GM12878 (cell line): Measurements from ENCODE around the gene DENND6A. TPM values are rescaled to one million over a fixed set of nuclear protein-coding genes. Genes with fewer than 3 reads are reported as not detected.

ENCODE experiments used
- ATAC-seq: fragments of 200-7000 bp; cut with Tn5 transposase; 3 replicates; pipeline ENCODE4 v1.9.1; 2020; ENCODE audit warnings: mild to moderate bottlenecking, moderate library complexity
- BruUV-seq: library from RNA; stranded (reverse); fragments of 400-500 nt; replicated peaks from 2 replicates; lab custom pipeline; 2021; lab: Mats Ljungman, UMichigan
- CTCF ChIA-PET: fragments of 300-600 bp; sonication (Branson Sonifier 250); formaldehyde crosslinking; extraction: SDS; loops from one replicate; lab custom pipeline; 2021; ENCODE audit warnings: inconsistent platforms; lab: Yijun Ruan, JAX
- POLR2A ChIA-PET: fragments of 350-600 bp; formaldehyde crosslinking; extraction: SDS; loops from one replicate; lab custom pipeline; 2021; ENCODE audit warnings: inconsistent platforms; lab: Charles Lee
- RAD21 ChIA-PET: fragments of 300-600 bp; sonication (Branson Sonifier 250); formaldehyde crosslinking; loops from one replicate; lab custom pipeline; 2023; ENCODE audit warnings: antibody characterized with exemption; ENCODE audit not compliant: unreplicated experiment; lab: Charles Lee
- SMC1A ChIA-PET: fragments of 300-600 bp; sonication (Branson Sonifier 250); formaldehyde crosslinking; loops from one replicate; lab custom pipeline; 2023; ENCODE audit not compliant: unreplicated experiment, uncharacterized antibody; lab: Charles Lee
- DNase-seq: peaks from one replicate; pipeline ENCODE4 v3.0.0-alpha.2; 2011; ENCODE audit warnings: low read depth, low spot score
- FAIRE-seq: peaks from 3 replicates; lab custom pipeline; 2011; peaks lifted over from hg19 to GRCh38; lab: Jason Lieb, UNC
- H2AFZ ChIP-seq: 2 replicates; pipeline ENCODE4 v1.6.0; 2011; ENCODE audit warnings: low read depth, low read length, control low read depth; ENCODE audit not compliant: control insufficient read depth
- H3K27ac ChIP-seq: 2 replicates; pipeline ENCODE4 v1.5.1; 2011; ENCODE audit warnings: control low read depth; ENCODE audit not compliant: control insufficient read depth, insufficient read depth
- H3K27me3 ChIP-seq, 2 experiments: replicated peaks in 1 of 2; 2 replicates each; pipeline versions ENCODE4 v1.6.0 to v1.6.1; 2011; ENCODE audit warnings: low read length in 1 of 2; ENCODE audit not compliant: control insufficient read depth in 2 of 2, insufficient read depth in 2 of 2
- H3K36me3 ChIP-seq, 2 experiments: 2 replicates each; pipeline ENCODE4 v1.5.1; 2011; ENCODE audit warnings: low read length in 1 of 2; ENCODE audit not compliant: control insufficient read depth in 2 of 2, insufficient read depth in 2 of 2
- H3K4me1 ChIP-seq: 2 replicates; pipeline ENCODE4 v1.6.1; 2011; ENCODE audit warnings: mild to moderate bottlenecking, low read length, moderate library complexity, mixed read lengths; ENCODE audit not compliant: control insufficient read depth, insufficient read depth
- H3K4me2 ChIP-seq: 2 replicates; pipeline ENCODE4 v1.6.0; 2011; ENCODE audit warnings: control low read depth; ENCODE audit not compliant: control insufficient read depth, insufficient read depth
- H3K4me3 ChIP-seq: fragments of 200-600 bp; sonication (generic); 2 replicates; pipeline ENCODE4 v1.5.1; 2016
- H3K79me2 ChIP-seq: 2 replicates; pipeline ENCODE4 v1.6.0; 2011; ENCODE audit warnings: low read length; ENCODE audit not compliant: control insufficient read depth, insufficient read depth
- H3K9ac ChIP-seq: 2 replicates; pipeline ENCODE4 v1.8.0; 2011; ENCODE audit warnings: low read length, control low read depth, mixed read lengths; ENCODE audit not compliant: control insufficient read depth, insufficient read depth
- H3K9me3 ChIP-seq: replicated peaks from 3 replicates; pipeline ENCODE4 v1.5.1; 2011; ENCODE audit warnings: mild to moderate bottlenecking, low read length; ENCODE audit not compliant: control insufficient read depth, insufficient read depth
- H4K20me1 ChIP-seq: 2 replicates; pipeline ENCODE4 v1.6.0; 2011; ENCODE audit not compliant: control insufficient read depth, insufficient read depth
- BCL3 ChIP-seq: IDR thresholded peaks from 2 replicates; pipeline ENCODE4 v1.6.1; 2011; ENCODE audit warnings: borderline replicate concordance, low read depth, mild to moderate bottlenecking, moderate library complexity, low read length; ENCODE audit not compliant: insufficient read depth, poor library complexity, severe bottlenecking
- CREB1 ChIP-seq: IDR thresholded peaks from 2 replicates; pipeline ENCODE4 v1.6.1; 2012; ENCODE audit warnings: low read depth, mild to moderate bottlenecking, inconsistent platforms
- EED ChIP-seq: sonication (generic); IDR thresholded peaks from 2 replicates; pipeline ENCODE4 v1.6.1; 2016; ENCODE audit warnings: antibody characterized with exemption, low read depth
- EGR1 ChIP-seq, 2 experiments: IDR thresholded peaks; 1 replicate in 1 of 2; 2 replicates in 1 of 2; pipeline ENCODE4 v1.6.1; 2011 to 2012; ENCODE audit warnings: low read depth in 2 of 2, low read length in 2 of 2, borderline replicate concordance in 1 of 2, mild to moderate bottlenecking in 1 of 2, moderate library complexity in 1 of 2
- ESRRA ChIP-seq: IDR thresholded peaks from 2 replicates; pipeline ENCODE4 v1.6.1; 2012; ENCODE audit warnings: mild to moderate bottlenecking, low read length, improper control_type of control experiment
- FOXK2 ChIP-seq: fragments of 450-650 bp; IDR thresholded peaks from 2 replicates; pipeline ENCODE4 v1.6.1; 2017; ENCODE audit warnings: mild to moderate bottlenecking, moderate library complexity
- IKZF2 ChIP-seq, 2 experiments: fragments of 450-650 bp; IDR thresholded peaks; 2 replicates each; pipeline ENCODE4 v1.6.1; 2017; ENCODE audit warnings: mild to moderate bottlenecking in 2 of 2, moderate library complexity in 2 of 2
- MEF2B ChIP-seq: fragments of 450-650 bp; IDR thresholded peaks from 2 replicates; pipeline ENCODE4 v1.6.1; 2018; ENCODE audit warnings: mild to moderate bottlenecking, moderate library complexity; ENCODE audit not compliant: partially characterized antibody, poor library complexity, severe bottlenecking
- MLLT1 ChIP-seq: fragments of 450-650 bp; IDR thresholded peaks from 2 replicates; pipeline ENCODE4 v1.6.1; 2016; ENCODE audit warnings: mild to moderate bottlenecking
- MYC ChIP-seq: IDR thresholded peaks from 2 replicates; pipeline ENCODE4 v1.6.1; 2011; ENCODE audit warnings: mild to moderate bottlenecking, low read length, moderate library complexity, inconsistent platforms; ENCODE audit not compliant: insufficient read depth, insufficient replicate concordance, insufficient read length, severe bottlenecking
- NKRF ChIP-seq: fragments of 450-650 bp; conservative IDR thresholded peaks from 2 replicates; pipeline ENCODE4 v1.6.1; 2017; ENCODE audit warnings: mild to moderate bottlenecking, moderate library complexity
- RUNX3 ChIP-seq: IDR thresholded peaks from 2 replicates; pipeline ENCODE4 v1.6.1; 2012; ENCODE audit warnings: low read length, inconsistent platforms
- SIN3A ChIP-seq: IDR thresholded peaks from 2 replicates; pipeline ENCODE4 v1.6.1; 2012; ENCODE audit warnings: low read depth, low read length, improper control_type of control experiment
- SKIL ChIP-seq: fragments of 450-650 bp; IDR thresholded peaks from 2 replicates; pipeline ENCODE4 v1.6.1; 2017; ENCODE audit warnings: mild to moderate bottlenecking, low read depth, inconsistent platforms; ENCODE audit not compliant: poor library complexity, severe bottlenecking
- SMC3 ChIP-seq: IDR thresholded peaks from 2 replicates; pipeline ENCODE4 v1.6.1; 2011; ENCODE audit warnings: low read length, improper control_type of control experiment, borderline replicate concordance
- SPI1 ChIP-seq: IDR thresholded peaks from 2 replicates; pipeline ENCODE4 v1.6.1; 2011; ENCODE audit warnings: low read depth, mild to moderate bottlenecking, low read length, moderate library complexity, borderline replicate concordance; ENCODE audit not compliant: insufficient read depth
- YY1 ChIP-seq: IDR thresholded peaks from 2 replicates; pipeline ENCODE4 v1.6.1; 2011; ENCODE audit warnings: low read depth, mild to moderate bottlenecking, low read length
- WGBS: methylation state at CpG from one replicate; pipeline ENCODE4 v1.1.6; 2016; ENCODE audit warnings: low lambda C conversion rate; ENCODE audit not compliant: insufficient replicate concordance, insufficient coverage; ENCODE audit errors: missing lambda C conversion rate; 5-methylcytosine and 5-hydroxymethylcytosine counted together
- in situ Hi-C: fragments of 300-500 bp; cut with MboI; formaldehyde crosslinking; loops from 9 replicates; pipeline ENCODE4 v1.14.3; 2018; ENCODE audit warnings: mixed read lengths
- intact Hi-C: fragments of 100-400 bp; cut with micrococcal nuclease; formaldehyde crosslinking; loops from one replicate; pipeline ENCODE4 v1.14.2; 2022; ENCODE audit not compliant: unreplicated experiment
- polyA plus RNA-seq, 11 experiments: library from polyadenylated mRNA; depleted of rRNA in 4 of 11; unstranded in 6 of 11; stranded (reverse) in 5 of 11; fragments of >200 nt; fragmentation: Nextera tagmentation in 4 of 11; fragmentation: Illumina TruSeq in 1 of 11; extraction: Ambion mirVana in 4 of 11; extraction: Trizol in 1 of 11; gene quantifications; 1 replicate in 1 of 11; 2 replicates in 10 of 11; pipeline versions ENCODE4 v1.2.1 to v1.2.3, GENCODE V29; 2011 to 2016; ENCODE audit warnings: inconsistent platforms in 2 of 11, missing spikeins in 2 of 11, low read depth in 1 of 11
- total RNA-seq, 4 experiments: library from RNA; depleted of rRNA in 3 of 4; stranded (reverse); fragments of >200 nt in 3 of 4; fragmentation: Illumina TruSeq in 1 of 4; extraction: Trizol in 1 of 4; gene quantifications; 2 replicates each; pipeline versions ENCODE4 v1.2.1 to v1.2.3, GENCODE V29; 2013 to 2021

Gene DENND6A
- total and polyA plus RNA-seq, 10 of the 15 experiments (the other 5 are each of a cell fraction or from before 2014, with no cell fraction given) = 1.8 to 15.3 (median 10.3) TPM

GRCh38 chr3:57682284-57682683, 10.6 kb downstream of the DENND6A start:
- DNase-seq = no peak
- Histone ChIP-seq H3K36me3 (no peaks in the 10 kb centered on the region; a peak in 2 of 4 replicates), H3K27ac (no peak overlapping the region), H4K20me1 (no peaks in the 10 kb centered on the region), H3K79me2 (peaks cover 9% of the 10 kb centered on the region), H3K9me3 (no peaks in the 10 kb centered on the region), H3K4me2 (no peak overlapping the region), H3K4me3 (no peak overlapping the region), H3K27me3 (no peaks in the 10 kb centered on the region), H3K4me1 (peaks cover 2% of the 10 kb centered on the region; the same call in 1 of the 2 replicates), H3K9ac (no peak overlapping the region), H2AFZ (no peak overlapping the region)
- no peak for FAIRE-seq
- BruUV-seq = no TSS peak
- SMC1A ChIA-PET = interaction anchor here (1.0 to 1.8 kb wide), 3 partner anchors 9 to 13 kb away, joined by 3 to 9 read pairs (median 5); no protein-coding TSS in a partner anchor
- WGBS = 48% methylated on average over 1 of the region's 1 CpG
- RAD21 ChIA-PET = interaction anchor here (0.6 to 1.5 kb wide), 3 partner anchors 11 to 325 kb away, joined by 3 to 7 read pairs (median 6); partner anchors contain the start of gene DENND6A
- in situ Hi-C loops = no loop called here
- CTCF ChIA-PET = interaction anchor here (1.0 to 1.3 kb wide), 2 partner anchors 11 to 144 kb away, joined by 3 to 4 read pairs; no protein-coding TSS in a partner anchor
- no peak for ATAC-seq
- intact Hi-C loops = no loop called here
- POLR2A ChIA-PET = interaction anchor here (0.7 to 0.8 kb wide), 4 partner anchors 9 to 205 kb away, joined by 3 to 7 read pairs (median 5); no protein-coding TSS in a partner anchor
- TF ChIP-seq MLLT1 (no peak), IKZF2 (IDR thresholded peaks at IDR 0.05) (no peak), MEF2B (no peak), SKIL (no peak), EED (no peak), BCL3 (no peak), SPI1 (no peak), NKRF (no peak), SIN3A (no peak), RUNX3 (no peak), FOXK2 (no peak), YY1 (no peak), CREB1 (no peak), ESRRA (no peak), SMC3 (no peak), EGR1 (IDR thresholded peaks at IDR 0.05; ENCODE audit: borderline replicate concordance in 1 of 2, low read depth in 2 of 2, low read length in 2 of 2) (no peak), MYC (no peak)
